ENCODE results near the gene PLCL2.

- TF ChIP-seq, protein P1, sequence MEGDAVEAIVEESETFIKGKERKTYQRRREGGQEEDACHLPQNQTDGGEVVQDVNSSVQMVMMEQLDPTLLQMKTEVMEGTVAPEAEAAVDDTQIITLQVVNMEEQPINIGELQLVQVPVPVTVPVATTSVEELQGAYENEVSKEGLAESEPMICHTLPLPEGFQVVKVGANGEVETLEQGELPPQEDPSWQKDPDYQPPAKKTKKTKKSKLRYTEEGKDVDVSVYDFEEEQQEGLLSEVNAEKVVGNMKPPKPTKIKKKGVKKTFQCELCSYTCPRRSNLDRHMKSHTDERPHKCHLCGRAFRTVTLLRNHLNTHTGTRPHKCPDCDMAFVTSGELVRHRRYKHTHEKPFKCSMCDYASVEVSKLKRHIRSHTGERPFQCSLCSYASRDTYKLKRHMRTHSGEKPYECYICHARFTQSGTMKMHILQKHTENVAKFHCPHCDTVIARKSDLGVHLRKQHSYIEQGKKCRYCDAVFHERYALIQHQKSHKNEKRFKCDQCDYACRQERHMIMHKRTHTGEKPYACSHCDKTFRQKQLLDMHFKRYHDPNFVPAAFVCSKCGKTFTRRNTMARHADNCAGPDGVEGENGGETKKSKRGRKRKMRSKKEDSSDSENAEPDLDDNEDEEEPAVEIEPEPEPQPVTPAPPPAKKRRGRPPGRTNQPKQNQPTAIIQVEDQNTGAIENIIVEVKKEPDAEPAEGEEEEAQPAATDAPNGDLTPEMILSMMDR (IDR thresholded peaks at IDR 0.05; ENCODE audit: insufficient read depth, low read length, poor library complexity, severe bottlenecking), result no peak
- TF ChIP-seq EZH2phosphoT487 (conservative IDR thresholded peaks at IDR 0.05; ENCODE audit: low read length), result no peak
Measured at GRCh38 chr3:16869261-16870005, 15.3 kb upstream of the PLCL2 start.

Data from SU-DHL-6 (cell line).